ENCODE data around the gene ANKRD35.

DNA sequence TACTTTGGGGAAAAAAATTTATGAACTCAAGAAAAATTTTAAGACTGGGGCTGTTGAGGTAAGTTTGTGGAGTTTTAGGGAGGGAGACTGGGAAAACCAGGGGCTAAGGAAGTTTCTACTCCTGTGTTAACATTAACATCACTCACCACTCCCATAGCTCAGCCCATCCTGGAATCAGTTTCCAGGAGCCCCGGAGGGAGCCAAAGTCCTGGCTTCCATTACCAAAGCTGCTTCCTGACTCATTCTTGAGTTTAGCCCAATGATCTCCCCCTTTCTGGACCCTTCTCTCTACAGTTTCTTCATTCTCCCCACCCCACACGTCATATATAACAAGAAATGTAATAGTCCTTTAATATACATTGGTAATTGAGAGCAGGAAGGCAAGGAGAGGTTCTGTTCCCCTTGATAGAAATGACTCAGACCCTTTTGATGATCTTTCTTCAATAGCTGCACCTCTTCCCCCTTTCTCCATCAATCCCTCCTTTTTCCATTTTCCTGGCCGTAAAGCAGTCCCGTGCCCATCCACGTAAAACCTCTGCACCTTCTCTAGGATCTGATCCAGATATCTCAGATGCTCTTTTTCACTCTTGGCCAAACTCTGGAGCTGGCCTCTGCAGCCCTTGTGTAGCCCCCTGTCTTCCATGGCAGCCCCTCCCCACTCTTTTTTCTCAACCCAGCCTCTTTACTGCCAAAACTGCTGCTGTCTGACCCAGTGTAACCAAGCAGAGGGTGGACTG lies 22.2 kb downstream of the ANKRD35 start:
- TF ChIP-seq SUZ12 (IDR thresholded peaks at IDR 0.05; ENCODE audit: extremely low read depth, insufficient read depth, insufficient read length) (no peak), YY1 (IDR thresholded peaks at IDR 0.05; ENCODE audit: insufficient read depth, insufficient read length) (no peak), ZNF274 (IDR thresholded peaks at IDR 0.05; ENCODE audit: low read depth, low read length) (no peak)
